Suppressor macrophage treated with lipopolysaccharide for 1 hour (primary cell): ENCODE results near the gene TCOF1.

Experiments
- DNase-seq, 3 donors: peaks; one replicate each; pipeline ENCODE4 v3.0.0-alpha.2; 2020 to 2022

Gene TCOF1

DNA sequence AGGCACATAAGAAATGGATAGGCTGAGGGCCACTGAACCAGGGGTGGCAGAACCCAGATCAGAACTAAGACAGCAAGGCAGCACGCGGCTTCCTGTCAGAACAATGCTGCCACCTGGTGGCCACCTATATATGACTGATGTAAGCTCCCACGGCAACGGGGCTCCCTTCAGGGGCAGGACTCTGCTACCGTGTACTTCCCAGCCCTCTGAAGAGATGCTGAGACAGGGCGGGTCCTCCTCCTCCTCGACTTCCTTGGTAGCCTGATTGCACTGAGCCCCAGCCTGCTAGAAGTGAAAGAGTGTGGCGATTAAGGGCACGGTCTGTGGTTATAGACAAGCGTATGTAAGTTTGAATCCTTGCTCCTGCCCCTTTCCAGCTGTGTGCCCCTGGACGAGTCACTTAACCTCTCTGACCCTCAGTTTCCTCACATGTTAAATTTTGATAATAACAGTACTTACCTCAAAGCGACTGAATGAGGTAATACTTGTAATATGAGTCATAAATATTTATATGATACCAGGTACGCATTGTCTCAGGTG is 78.7 kb downstream of the TCOF1 start:
- peak; percentile 91 to 96 (median 95) for DNase-seq

DNA sequence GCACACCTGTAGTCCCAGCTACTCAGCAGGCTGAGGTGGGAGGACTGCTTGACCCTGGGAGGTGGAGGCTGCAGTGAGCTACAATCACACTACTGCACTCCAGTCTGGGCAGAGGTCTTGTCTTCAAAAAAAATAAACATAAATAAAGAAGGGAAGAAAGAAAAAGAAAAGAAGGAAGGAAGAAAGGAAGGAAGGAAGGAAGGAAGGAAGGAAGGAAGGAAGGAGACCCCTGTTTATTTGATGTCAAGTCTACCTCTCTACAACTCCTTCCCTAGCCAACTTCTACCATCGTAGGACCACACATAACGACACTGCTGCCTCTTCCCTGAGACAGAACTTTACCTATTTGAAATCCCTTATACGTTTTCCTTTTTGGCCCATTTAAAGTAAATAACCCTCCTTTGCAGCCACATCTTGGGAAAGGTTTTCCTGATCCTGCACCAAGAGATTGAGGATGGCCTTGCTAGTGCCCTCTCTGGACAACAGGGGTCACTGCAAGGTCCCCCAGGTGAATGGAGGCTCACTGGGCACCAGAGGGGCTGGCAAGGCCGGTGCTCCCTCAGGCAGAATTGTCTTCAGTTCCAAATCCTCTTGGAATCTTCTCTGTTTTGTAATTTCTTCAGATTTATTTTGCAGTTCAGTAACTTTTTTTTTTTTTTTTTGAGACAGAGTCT is 81.5 kb downstream of the TCOF1 start:
- DNase-seq, result peak in 2 of 3 donors; percentile 33 to 54

DNA sequence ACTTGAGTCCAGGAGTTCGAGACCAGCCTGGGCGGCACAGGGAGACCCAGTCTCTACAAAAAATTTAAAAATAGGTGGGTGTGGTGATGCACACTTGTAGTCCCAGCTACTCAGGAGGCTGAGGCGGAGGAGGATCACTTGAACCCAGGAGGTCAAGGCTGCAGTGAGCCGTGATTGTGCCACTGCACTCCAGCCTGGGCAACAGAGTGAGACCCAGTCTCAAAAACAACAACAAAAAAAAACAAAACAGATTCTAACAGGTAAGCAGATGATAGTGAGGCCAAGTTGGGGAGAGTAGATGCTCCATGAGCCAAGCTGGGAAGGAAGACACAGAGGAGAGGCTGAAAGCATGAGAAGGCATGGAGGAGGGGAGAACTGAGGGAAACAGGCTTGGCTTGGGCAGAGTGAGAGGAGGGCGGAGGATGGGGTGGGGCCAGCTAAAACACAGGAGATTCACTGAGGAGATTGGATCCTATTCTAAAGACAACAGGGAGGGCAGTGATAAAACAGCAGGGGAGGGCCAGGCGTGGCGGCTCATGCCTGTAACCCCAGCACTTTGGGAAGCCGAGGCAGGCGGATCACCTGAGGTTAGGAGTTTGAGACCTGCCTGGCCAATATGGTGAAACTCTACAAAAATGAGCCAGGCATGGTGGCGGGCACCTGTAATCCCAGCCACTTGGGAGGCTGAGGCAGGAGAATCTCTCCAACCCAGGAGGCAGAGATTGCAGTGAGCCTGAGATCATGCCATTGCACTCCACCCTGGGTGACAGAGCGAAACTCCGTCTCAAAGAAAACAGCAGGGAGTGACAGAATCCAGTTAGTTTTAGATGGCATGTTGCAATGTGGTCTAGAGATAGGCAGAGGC is 83.7 kb downstream of the TCOF1 start:
- DNase-seq, result no peak

DNA sequence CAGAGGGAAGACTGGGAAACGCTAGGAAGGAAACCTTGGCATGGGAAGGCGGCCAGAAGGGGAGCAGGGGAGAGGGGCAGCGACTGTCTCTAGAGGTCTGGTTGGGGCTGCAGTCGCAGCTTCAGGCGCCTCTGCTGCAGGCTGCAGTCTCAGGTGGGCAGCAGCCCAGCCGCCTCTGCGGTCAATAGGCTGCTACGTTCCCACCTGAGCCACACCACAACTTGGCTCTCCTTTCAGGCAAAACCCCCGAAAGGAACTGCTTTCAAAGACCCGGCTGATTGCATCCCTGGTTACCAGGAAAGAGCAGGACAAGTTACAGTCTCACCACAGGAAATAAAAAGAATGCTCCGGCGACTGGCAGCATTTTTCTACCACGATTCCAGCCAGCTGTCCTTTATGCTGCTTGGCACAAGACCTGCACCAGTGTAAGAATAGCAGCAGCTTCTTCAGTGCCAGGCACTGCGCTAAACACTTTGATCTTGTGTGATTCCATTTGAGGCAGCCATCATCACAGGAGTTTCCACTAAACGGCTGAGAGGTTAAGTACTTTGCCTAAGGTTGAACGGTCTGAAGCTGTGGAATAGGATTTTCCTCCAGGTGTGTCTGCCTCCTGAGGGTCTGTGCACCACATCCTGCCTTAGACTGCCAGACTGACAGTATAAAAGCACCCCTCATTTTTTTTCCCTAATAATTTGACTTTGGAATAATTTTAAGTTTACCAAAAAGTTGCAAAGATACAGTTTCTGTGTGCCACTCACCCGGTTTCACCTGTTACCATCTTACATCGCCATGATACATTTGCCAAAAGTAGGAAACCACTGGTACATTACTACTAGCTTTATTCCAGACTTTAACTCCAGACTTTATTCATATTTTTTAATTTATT is 84.6 kb downstream of the TCOF1 start:
- DNase-seq, result no peak

DNA sequence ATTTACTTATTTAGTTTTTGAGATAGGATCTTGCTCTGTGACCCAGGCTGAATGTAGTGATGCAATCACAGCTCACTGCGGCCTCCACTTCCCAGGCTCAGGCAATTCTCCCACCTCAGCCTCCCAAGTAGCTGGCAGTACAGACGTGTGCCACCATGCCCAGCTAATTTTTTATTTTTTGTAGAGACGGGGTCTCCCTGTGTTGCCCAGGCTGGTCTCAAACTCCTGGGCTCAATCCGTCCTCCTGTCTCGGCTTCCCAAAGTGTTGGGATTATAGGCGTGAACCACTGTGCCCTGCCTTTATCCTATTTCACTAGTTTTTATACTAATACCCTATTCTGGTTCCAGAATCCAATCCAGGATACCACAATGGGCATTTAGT is 85.2 kb downstream of the TCOF1 start:
- no peak for DNase-seq

DNA sequence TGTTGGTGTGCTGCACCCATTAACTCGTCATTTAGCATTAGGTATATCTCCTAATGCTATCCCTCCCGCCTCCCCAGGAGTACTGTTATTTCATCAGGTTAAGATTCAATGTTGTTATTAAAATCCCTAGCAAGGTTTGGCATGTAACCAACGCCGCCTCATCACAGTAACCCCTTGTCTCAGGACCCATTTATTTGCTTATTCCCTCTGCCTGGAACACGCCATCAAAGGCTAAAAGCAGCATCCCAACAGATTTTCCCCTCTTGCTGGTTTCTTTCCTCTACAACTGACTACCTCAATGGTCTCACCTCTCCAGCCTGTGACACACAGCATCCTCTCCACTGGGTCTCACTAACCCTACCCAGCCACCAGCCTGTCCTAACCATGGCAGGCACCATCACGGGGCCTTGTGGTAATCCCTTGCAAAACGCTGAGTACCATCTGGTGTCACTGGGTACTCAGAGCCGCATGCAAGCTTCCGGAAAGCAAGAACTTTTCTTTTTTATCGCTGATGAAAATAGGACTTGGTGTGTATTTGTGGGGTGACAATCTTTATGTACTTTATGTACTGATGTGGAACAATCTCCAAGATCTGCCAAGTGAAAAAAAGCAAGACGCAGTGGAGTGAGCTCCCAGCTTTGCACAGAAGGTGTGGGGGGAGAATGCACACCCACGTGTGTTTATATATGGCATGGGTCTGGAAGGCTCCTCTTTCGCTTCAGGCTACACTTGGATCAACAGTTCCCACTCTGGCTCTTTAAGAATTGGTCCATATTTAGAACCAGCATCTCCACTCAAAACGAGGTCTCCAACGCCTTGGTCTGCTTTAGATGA is 86.0 kb downstream of the TCOF1 start:
- no peak for DNase-seq

DNA sequence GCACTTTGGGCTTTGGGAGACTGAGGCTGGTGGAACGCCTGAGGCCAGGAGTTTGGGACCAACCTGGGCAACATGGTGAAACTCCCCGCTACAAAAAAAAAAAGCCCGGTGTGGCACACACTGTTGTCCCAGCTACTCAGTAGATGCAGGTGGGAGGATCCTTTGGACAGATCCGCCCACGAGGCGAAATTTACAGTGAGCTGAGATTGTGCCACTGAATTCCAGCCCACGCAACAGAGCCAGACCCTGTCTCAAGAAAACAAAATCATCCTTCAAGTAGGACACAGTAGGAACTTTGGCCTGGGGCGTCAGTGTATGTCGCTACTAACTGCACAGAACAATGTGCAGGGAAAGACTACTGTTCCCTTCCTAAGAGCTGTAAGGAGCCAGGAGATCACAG is 87.3 kb downstream of the TCOF1 start:
- DNase-seq, result peak in 1 of 3 donors; percentile 17

DNA sequence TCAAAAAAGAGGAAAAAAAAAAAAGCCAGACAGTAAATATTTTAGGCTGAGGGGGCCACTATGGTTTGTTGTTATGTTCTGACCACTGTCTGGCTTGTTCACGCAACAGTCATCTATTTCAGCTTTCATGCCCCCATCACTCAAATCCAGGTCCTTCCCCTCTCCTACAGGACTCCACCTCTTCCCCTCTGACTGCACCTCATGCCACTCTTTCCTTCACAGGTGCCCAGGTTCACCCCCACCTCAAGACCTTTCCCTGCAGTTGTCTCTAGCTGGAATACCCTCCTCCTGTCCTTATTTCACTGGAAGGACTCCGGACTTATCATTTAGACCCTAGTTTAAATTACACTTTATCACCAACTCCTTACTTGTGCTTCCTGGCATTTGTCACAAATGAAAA is 88.6 kb downstream of the TCOF1 start:
- DNase-seq, result no peak

DNA sequence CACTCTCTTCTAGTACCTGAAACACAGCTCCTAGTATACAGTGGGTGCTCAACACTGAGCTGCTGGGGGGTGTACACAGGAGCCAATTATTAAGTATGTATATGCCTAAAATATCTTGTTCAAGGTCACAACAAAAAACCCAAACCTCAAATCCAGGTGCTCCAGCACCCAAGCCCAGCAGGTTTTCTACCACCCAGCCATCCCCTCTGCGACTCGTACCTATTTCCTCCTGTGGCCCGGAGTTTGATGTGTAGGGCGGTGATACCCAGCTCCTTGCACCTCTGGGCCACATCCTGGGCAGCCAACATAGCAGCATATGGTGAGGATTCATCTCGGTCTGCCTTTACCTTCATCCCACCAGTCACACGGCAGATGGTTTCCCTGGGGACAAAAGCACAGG is 89.1 kb downstream of the TCOF1 start:
- DNase-seq, result no peak

DNA sequence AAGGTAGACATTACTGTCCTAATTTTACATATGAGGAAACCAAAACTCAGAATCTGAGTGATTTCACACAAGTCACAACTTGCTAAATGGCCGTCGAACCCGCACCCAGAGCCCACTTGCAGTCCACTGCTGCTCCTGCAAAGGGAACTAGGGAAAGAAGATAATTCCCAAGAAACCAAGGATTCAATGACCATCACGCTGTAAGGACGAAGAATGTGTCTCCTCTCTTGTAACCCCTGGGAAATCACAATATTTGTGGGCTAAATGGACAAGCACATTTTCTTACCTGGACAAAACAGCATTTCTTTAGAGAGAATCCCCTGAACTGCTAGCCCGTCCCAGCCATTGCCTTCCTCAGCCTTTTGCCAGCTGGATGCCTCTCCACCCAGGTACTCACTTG is 89.7 kb downstream of the TCOF1 start:
- DNase-seq, result no peak

DNA sequence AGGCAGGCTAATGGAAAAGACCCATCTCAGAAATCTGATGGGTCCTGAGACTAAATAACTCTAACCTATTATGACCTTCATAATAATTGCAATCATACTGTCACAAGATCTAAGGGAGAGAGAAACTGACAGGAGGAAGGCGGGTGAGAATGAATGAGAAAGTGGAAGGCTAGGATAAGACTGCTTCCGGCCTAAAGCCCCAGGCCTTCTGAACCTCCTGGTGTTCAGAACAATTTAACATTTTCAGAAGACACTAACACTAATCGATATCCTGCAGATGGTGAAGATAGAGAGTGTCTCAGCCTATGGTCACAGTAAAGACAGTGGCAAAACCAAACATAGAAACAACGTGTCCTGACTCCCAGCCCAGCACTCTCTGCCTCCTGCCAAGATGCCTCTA is 90.8 kb downstream of the TCOF1 start:
- DNase-seq, result peak in 2 of 3 donors; percentile 18 to 30

DNA sequence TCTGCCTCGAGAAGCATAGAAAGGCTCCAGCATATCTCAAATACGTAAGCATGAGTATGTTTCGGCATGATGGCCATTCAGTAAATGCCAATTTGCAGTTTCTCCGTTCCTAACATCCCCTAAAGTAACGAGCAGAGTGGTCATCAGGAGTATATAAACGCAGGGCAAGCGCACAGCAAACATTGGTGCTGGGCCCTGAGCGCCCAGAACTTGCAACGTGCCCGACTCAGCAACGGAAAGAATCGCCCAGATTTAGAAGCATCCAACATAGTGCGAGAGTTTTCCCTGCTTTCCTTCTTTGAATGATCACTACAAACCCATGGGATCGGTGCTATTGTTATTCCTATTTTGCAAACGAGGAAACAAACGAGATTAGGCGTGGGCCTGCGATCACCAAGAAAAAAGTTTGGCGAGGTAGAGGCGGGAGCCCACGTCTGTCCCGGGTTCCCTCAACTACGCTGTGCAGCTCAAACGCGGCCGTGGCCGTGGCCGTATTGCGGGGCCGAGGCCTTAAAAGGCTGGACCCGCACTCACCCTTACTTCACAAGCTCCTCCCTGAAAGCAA is 91.5 kb downstream of the TCOF1 start:
- DNase-seq, result peak in 1 of 3 donors; percentile 20
